BE2C (cell line): ENCODE data around the gene SLX4IP.

Experiments
- DNase-seq: peaks from one replicate; pipeline ENCODE4 v3.0.0-alpha.2; 2020
- H3K27me3 ChIP-seq: fragments of 250-450 bp; sonication (Bioruptor Pico); 2 replicates; pipeline ENCODE4 v1.5.1; 2020; ENCODE audit warnings: mild to moderate bottlenecking
- H3K36me3 ChIP-seq: fragments of 250-450 bp; sonication (Bioruptor Pico); 2 replicates; pipeline ENCODE4 v1.5.1; 2020; ENCODE audit warnings: mild to moderate bottlenecking
- H3K4me1 ChIP-seq: fragments of 250-450 bp; sonication (Bioruptor Pico); 2 replicates; pipeline ENCODE4 v1.5.1; 2020
- H3K4me3 ChIP-seq: 2 replicates; pipeline ENCODE4 v1.5.1; 2011; ENCODE audit warnings: low read depth, low read length
- H3K9me3 ChIP-seq: fragments of 250-450 bp; sonication (Bioruptor Pico); 2 replicates; pipeline ENCODE4 v1.5.1; 2020
- TF ChIP-seq, protein P1 (sequence below): IDR thresholded peaks from 2 replicates; pipeline ENCODE4 v1.5.1; 2012; ENCODE audit warnings: mild to moderate bottlenecking, low read depth, low read length

SLX4IP gene

GRCh38 chr20:10443936-10444335, 8.8 kb downstream of the SLX4IP start:
- TF ChIP-seq, protein P1, sequence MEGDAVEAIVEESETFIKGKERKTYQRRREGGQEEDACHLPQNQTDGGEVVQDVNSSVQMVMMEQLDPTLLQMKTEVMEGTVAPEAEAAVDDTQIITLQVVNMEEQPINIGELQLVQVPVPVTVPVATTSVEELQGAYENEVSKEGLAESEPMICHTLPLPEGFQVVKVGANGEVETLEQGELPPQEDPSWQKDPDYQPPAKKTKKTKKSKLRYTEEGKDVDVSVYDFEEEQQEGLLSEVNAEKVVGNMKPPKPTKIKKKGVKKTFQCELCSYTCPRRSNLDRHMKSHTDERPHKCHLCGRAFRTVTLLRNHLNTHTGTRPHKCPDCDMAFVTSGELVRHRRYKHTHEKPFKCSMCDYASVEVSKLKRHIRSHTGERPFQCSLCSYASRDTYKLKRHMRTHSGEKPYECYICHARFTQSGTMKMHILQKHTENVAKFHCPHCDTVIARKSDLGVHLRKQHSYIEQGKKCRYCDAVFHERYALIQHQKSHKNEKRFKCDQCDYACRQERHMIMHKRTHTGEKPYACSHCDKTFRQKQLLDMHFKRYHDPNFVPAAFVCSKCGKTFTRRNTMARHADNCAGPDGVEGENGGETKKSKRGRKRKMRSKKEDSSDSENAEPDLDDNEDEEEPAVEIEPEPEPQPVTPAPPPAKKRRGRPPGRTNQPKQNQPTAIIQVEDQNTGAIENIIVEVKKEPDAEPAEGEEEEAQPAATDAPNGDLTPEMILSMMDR: no peak
- Histone ChIP-seq H3K9me3 (no peaks in the 10 kb centered on the region), H3K4me1 (peaks cover 6% of the 10 kb centered on the region; the same call in 1 of the 2 replicates), H3K4me3 (no peak overlapping the region), H3K27me3 (no peaks in the 10 kb centered on the region), H3K36me3 (no peaks in the 10 kb centered on the region)
- no peak for DNase-seq

DNA sequence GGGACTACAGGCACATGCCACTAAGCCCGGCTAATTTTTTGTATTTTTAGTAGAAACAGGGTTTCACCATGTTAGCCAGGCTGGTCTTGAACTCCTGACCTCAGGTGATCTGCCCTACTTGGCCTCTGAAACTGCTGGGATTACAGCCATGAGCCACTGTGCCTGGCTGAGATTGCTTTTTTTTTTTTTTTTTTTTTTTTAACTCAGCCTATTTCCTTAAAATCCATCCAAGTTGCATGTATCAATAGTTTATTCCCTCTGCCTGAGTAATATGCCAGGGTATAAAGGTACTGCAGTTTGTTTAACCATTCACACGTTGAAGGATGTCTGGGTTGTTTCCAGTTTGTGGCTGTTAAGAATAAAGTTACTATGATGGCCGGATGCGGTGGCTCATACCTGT, 10.7 kb downstream of the SLX4IP start:
- Histone ChIP-seq H3K4me1 (peaks cover 6% of the 10 kb centered on the region; the same call in 1 of the 2 replicates), H3K9me3 (no peaks in the 10 kb centered on the region), H3K27me3 (no peaks in the 10 kb centered on the region), H3K4me3 (no peak overlapping the region), H3K36me3 (no peaks in the 10 kb centered on the region)
- TF ChIP-seq, protein P1: no peak
- no peak for DNase-seq

GRCh38 chr20:10447028-10447427, 11.9 kb downstream of the SLX4IP start:
- DNase-seq: peak; percentile 49
- Histone ChIP-seq H3K4me3 (no peak overlapping the region; the same call in 1 of the 2 replicates), H3K9me3 (no peaks in the 10 kb centered on the region), H3K36me3 (no peaks in the 10 kb centered on the region), H3K4me1 (peaks cover 6% of the 10 kb centered on the region; the same call in 1 of the 2 replicates), H3K27me3 (no peaks in the 10 kb centered on the region)
- TF ChIP-seq, protein P1: peak; percentile 33; the same call in 1 of the 2 replicates

DNA sequence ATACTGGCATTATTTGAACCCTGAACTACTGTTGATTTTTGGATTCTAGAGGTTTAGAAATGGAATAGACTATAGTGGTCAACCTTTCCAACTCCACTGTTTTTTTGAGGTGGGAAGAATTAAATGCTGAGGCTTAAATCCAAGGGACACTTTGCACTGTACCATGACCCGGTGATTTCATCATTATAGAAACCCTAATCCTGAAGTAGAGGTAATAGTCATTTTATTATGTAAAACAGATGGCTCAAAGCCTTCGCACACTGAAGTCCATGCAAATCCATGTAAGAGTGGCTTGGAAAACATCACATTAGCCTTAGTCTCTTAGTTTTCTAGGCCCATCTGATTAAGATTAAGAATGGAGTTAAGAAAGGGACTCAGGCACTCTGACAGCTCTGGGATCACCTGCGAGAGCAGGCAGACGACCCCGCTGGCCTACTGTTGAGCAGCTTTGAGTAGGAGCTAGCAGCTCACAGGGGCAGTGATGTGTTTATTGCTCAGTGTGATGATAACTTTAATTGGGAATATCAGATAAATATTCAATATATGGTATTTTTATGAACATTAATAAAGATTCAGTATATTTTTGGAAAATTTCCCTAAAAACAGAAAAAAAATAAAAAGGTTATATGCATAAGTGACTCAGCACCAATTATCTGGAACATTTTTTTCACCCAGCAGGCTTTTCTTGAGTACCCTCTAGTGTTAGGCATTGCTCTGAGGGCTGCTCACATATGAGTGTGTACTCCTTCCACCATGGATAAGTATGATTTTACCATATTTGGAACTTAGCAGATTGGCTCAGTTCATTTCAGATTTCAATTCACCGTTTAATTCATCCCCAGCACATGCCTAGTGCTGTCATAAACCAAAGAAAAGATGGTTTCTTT, 13.4 kb downstream of the SLX4IP start:
- Histone ChIP-seq H3K27me3 (no peaks in the 10 kb centered on the region), H3K9me3 (no peaks in the 10 kb centered on the region), H3K36me3 (no peaks in the 10 kb centered on the region), H3K4me3 (no peak overlapping the region), H3K4me1 (peaks cover 6% of the 10 kb centered on the region; the same call in 1 of the 2 replicates)
- DNase-seq: no peak
- TF ChIP-seq, protein P1: no peak

DNA sequence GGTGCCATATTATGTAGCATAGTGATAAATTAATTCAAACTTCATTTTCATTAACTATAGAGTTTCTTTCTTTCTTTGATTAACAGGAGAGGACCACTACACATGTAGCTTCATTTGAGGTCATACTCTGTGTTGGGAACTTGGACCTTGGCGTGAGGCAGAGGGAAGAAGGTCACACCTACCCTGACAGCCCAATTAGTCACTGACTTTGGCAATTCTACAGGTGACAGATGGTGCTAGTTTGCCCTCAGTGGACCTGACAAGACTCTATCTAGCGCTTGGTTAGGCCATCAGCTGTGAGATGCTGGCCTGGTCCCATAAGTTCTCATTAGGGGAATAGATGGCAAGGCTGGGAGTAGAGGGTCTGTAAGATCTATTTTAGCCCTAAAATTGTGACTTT, 14.2 kb downstream of the SLX4IP start:
- Histone ChIP-seq H3K36me3 (no peaks in the 10 kb centered on the region), H3K4me3 (no peak overlapping the region), H3K9me3 (no peaks in the 10 kb centered on the region), H3K27me3 (no peaks in the 10 kb centered on the region), H3K4me1 (peaks cover 6% of the 10 kb centered on the region; the same call in 1 of the 2 replicates)
- no peak for DNase-seq
- TF ChIP-seq, protein P1: no peak

- no peaks in the 10 kb centered on the region for H3K27me3 ChIP-seq
- H3K36me3 ChIP-seq: no peaks in the 10 kb centered on the region
- DNase-seq: no peak
- H3K4me1 ChIP-seq: no peaks in the 10 kb centered on the region
- TF ChIP-seq, protein P1: no peak
- H3K4me3 ChIP-seq: no peak overlapping the region
- H3K9me3 ChIP-seq: no peaks in the 10 kb centered on the region
These were observed 18.1 kb downstream of the SLX4IP start for GRCh38 chr20:10453241-10453640.
